Umbilical cord (tissue), 2 donors: ENCODE data around the gene NFIC. TPM values are rescaled to one million over a fixed set of nuclear protein-coding genes. Genes with fewer than 3 reads are reported as not detected.
"Not testable (repeated sequence)": the region's sequence is repeated elsewhere in the genome, so short reads cannot be mapped to it uniquely, and the experiment has no call there.

Source experiments
- DNase-seq: peaks from one replicate; pipeline ENCODE4 v3.0.0-alpha.2; 2015; ENCODE audit warnings: low spot score
- total RNA-seq: library from RNA; depleted of rRNA; stranded (reverse); fragments of >200 nt; gene quantifications from one replicate; pipeline ENCODE4 v1.2.3, GENCODE V29; 2014; ENCODE audit warnings: low replicate concordance; ENCODE audit not compliant: insufficient read depth

NFIC gene
- total RNA-seq, 1 donor from 2014 or later, result 37.3 TPM

DNA sequence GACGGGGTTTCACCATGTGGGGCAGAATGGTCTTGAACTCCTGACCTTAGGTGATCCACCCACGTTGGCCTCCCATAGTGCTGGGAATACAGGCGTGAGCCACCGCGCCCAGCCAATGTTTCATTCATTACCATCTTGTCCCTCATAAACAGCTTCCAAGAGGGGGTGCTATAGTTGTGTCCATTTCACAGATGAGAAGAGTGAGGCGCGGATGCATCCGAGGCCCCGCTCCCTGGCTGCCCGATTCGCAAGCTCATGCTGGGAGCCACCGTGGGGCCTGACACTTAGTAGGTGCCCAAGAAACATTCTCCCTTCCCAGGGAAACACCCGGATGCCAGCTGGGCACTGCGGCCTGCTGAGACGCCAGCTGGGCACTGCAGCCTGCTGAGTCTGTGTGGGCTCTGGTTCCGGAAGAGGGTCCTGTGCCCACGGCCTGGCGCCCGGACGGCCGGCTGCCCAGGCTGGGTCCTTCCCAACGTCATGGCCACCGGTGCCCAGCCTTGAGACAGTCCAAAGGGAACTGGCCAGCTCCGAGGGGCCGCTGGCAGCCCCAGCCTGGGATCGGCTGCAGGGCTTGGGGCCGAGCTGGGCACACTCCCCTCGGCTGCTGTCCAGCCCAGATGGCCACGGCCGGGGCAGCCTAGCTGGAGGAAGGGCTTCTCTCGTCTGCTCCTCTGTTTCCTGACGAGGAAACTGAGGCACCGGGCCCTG lies 54.7 kb downstream of the NFIC start:
- DNase-seq, result no peak

DNA sequence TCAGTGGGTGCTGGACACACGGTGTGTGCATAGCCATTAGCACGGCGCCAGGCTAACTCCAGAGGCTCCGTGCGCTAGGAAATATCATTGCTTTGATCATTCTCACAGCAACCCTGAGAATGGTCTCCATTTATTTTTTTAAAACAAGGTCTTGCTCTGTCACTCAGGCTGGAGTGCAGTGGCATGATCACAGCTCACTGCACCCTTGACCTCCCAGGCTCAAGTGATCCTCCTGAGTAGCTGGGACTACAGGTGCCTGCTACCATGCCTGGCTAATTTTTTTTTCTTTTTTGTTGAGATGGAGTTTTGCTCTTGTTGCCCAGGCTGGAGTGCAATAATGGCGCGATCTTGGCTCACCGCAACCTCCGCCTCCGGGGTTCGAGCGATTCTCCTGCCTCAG lies 55.3 kb downstream of the NFIC start:
- not testable (repeated sequence) for DNase-seq

DNA sequence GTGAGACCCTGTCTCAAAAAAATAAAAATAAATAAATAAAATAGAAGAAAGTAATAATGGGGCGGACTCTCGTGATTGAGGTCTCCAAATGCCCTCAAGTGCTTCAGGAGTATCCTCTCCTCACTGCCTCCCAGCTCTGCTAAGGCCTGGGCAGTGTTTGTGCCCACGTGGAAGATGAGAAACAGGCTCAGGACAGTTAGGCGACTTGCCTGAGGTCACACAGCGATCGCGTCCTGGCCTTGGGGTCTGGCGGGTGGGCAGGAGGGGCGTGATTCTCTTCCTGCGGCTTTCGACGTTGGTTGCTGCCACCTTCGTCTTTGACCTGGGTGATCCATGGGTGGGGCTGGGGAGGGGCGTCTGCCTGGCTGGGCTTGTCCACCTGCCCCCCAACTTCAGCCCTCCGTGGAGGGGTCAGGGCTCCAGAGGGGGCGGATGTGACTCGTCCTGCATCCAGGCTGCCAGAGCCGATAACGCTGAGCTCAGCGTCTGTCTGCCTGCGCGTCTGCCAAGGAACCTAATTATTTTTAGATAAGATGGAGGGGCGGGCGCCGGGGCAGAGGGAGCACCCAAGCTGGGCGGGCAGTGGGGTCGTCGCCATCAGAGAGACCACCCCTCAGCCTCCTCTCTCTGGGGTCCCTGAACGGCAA lies 56.9 kb downstream of the NFIC start:
- no peak for DNase-seq

DNA sequence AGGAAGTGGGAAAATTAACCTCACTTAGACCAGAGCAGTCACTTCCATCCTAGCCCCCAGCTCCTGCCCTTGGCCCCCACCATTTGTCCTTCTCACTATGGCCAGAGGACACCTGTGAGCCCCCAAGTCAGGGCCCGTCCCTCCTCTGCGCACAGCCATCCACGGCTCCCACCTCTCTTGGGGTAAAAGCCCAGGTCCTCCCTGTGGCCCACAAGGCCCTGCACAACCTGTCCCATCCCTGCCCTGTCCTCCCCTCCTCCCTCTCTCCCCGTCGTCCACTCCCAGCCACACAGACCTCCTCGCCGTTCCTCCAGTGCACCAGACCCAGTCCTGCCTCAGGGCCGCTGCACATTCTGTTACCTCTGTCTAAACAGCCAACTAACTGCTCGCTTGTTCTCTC lies 60.0 kb downstream of the NFIC start:
- no peak for DNase-seq

DNA sequence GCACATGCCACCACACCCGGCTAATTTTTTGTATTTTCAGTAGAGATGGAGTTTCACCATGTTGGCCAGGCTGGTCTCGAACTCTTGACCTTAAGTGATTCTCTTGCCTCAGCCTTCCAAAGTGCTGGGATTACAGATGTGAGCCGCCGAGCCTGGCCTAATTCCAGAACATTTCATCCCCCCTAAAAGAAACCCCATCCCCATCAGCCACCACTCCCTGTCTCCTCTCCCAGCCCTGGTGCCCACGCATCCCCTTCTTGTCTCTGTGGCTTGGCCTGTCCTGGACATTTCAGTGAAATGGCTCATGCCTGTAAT lies 63.9 kb downstream of the NFIC start:
- DNase-seq, result not testable (repeated sequence)

DNA sequence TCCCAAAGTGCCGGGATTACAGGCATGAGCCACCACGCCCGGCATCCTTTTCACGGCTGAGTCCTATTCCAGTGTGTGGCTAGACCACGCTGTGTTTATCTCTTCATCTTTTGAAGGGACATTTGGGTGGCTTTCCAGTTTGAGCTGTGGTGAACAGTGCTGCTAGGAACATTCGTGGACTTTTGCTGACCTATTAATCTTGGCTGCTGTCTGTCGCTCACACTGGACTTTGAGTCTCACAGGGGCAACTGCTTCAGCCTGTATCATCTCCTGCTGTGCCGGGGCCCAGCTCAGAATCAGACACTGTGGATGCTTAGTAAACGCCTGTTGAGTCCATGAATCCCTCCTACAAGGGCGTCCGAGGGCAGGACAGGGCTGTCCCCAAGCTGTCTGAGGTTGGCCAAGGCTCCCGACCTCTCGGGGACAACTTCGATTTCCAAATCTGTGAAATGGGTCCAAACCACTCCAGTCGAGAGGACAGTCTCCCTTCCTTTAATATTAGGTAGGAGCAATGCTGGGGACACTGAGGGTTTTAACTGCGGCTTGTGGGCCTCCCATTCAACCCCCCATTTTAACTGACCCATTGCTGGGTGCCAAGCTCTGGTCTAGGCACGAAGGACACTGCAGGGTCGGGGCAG lies 65.5 kb downstream of the NFIC start:
- no peak for DNase-seq

DNA sequence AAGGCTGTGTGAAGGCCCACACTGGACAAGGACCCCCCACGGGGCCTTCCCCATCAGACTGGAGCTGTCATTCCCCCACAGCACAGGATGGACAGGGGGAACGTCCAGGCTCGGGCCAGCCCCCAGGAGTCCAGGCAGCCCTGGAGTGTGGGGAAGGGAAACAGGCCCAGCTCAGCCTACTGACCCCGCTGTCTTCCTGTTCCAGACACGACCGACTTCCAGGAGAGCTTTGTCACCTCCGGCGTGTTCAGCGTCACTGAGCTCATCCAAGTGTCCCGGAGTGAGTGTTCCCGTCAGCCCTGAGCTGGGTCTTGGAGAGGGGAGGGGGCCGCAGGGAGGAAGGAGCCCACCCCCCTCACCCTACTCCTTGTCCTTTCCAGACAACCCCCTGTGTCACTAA lies 66.9 kb downstream of the NFIC start:
- DNase-seq, result no peak

DNA sequence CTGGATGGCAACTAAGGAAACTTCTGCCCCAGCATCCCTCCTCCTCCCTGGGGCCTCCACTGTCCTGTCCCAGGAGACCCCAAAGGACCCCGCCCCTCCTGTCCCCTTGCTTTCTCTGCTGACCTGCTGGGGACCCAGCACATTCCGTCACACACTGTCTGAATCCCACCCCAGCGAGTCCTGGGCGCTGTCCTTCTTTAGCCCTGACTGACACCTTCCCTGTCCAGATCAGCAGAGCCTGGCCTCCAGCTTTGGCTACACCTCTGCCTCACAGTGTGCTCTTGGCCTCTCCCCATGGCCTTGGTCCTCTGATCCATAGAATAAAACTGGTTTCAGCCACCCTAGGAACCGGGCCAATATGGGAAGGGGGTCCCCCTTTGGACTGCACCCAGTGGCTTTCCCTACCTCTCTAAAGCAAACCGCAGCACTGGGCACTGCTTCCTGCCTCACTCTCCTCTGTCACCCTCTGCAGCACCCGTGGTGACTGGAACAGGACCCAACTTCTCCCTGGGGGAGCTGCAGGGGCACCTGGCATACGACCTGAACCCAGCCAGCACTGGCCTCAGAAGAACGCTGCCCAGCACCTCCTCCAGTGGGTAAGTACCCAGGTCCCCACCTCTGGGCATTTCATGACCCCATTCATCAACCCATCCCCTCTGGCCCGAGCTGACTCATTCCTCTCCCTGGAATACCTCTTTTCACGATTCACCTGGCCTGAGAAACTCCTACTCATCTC lies 67.6 kb downstream of the NFIC start:
- no peak for DNase-seq

DNA sequence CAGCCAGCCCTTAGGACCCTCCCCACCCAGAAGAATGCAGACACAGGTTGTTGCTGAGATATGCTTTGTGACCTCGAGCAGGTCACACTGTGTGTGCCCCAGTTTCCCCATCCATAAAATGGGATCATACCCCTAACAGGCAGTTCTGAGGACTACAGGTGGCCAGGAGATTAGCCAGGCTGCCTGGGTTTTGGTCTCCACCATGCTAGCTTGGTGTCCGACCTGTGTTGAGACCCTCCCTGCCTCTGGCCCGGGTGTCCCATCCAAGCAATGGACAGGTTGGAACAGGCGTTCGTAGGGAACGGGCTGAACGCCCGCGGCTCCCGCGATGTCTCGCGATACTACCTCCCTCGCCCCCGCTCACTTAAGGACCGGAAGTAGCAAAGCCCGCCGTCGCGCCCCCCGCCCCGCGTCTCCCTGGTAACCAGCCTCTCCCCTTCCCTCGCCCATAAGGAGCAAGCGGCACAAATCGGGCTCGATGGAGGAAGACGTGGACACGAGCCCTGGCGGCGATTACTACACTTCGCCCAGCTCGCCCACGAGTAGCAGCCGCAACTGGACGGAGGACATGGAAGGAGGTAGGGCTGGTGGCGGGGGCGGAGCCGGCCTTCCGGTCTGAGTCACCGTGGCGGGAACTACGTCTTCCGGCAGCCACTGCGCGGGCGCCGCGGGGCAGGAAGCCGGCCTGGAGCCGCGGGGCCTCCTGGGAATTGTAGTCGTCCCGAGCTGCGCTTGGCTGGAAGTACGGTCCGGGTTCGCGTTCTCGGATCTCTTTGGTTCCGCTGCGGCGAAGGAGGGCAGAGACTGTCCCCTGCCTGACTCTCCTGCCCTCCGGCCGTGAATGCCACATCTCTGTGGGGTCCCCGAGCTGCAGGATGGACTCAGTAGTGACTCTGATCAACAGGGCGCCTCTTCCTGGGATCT lies 68.5 kb downstream of the NFIC start:
- peak; percentile 96 for DNase-seq

DNA sequence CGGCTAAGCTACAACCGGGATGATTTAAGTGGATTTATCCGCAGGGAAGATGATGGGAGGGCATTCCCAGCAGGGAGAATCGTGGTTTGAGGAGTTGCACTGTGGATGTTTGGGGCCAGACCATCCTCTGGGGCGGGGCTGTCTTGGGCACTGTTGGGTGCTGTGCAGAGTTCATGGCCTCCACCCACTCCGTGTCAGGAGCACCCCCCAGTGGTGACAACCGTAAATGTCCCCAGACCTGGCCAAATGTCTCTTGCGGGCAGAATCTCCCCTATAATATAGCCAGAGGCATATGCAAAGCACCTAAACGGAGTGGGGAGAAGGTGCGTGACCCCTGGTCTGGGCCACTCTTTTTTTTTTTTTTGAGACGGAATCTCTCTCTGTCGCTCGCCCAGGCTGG lies 73.7 kb downstream of the NFIC start:
- no peak for DNase-seq

DNA sequence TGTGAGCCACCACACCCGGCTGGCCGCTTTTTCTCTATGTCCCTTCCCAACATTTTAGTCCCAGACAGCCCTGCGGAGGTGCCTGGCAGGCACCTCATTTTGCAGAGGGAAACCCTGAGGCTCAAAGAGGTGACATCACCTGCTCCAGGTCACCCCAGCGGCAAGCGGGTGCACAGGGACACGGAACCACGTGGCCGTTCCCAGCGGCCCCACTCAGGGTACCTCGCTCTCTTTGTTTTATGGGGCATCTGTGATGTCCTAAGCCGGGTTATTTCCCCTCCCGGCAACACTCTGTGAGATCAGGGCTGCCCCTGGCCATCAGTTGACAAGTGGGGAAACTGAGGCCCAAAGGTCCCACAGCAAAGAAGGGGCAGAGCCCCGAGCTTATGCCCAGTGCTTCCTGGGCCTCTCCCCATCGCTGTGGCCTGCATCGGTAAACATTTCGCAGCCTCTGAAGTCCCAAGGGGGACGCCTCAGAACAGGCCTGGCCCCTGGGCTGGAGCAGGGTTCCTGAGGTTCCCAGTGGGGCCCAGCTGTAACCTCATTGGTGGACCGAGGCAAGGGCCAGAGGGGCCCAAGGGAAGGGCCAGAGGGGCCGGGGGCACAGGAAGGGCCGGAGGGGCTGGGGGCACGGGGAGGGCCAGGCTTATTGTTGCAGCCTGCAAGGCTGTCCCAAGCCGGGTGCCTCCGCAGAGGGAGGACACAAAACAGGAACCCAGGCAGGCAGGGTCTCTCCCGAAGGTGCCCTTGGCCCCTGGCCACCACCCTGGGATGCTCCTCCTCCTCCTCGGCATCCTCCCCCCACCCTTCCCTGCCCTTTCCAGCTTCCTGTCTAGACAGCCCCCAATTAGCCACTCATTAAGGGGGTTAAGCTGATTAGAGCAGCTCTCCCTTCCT lies 75.0 kb downstream of the NFIC start:
- no peak for DNase-seq

DNA sequence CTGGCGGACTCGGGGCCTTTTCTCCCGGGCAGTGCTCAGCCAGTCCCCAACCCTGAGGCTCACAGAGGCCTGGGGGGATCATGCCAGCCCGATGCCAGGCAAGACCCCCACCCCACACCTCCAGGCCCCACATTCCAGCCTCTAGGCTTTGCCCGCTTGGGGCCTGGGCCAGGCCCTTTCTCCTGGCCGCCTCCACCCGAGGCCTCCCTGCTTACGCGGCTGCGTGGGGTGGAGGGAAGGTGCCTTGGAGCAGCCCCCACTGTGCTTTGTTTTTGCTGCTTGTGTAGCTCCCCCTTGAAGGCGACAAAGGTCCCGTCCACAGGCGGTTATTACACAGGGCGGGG lies 75.6 kb downstream of the NFIC start:
- no peak for DNase-seq

DNA sequence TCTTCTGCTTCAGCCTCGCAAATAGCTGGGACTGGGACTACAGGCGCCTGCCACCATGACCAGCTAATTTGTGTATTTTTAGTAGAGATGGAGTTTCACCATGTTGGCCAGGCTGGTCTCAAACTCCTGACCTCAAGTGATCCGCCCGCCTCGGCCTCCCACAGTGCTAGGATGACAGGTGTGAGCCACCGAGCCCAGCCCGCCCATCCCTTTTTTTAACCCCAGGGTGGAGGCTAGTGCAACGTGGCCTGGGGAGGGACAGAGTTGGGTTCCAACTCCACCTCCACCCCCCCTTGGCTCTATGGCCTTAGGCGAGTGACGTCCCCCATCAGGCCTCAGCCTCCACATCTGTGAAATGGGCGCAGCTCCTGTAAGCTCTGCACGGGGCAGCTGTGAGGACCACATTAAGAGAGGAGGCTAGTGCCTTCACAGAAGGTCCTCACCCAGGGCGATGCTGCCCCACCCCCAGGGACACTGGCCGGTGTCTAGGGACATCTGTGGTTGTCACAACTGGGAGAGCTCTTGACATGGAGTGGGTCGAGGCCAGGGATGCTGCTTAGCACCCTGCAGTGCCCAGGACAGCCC lies 76.2 kb downstream of the NFIC start:
- no peak for DNase-seq

DNA sequence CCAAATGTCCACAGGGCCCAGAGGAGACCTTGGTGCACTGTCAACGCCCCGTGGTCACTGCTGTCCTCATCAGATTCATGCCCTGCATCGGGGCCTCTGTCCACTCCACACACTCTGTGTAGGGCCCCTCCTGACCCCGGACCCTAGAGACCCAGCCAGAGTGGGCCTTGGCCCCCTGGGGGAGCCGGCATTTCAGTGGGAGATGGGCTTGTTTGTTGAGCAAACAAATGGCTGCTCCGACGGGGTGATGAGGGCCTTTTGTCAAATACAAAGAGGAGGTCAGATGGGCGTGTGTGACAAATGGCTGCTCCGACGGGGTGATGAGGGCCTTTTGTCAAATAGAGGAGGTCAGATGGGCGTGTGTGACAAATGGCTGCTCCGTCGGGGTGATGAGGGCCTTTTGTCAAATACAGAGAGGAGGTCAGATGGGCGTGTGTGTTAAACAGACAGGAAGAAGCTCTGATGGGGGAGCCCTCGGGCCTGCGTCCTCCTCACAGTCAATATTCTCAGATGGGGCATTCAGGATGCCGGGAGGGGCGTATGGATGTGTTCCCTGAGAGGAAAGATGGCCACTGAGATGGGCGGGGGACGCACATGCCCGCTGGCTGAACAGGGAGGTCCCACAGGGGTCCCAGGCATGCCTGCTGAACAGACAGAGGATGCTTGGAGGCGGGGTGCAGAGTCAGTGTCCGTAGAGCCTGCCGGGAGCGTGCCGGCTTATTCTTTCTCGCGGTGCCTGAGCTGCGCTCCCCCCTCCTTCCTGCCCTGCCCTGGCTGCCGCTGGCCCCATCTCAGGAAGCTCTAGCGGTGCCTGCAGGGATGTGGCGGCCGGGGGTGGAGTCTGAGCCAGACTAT lies 77.7 kb downstream of the NFIC start:
- DNase-seq, result peak; percentile 92

DNA sequence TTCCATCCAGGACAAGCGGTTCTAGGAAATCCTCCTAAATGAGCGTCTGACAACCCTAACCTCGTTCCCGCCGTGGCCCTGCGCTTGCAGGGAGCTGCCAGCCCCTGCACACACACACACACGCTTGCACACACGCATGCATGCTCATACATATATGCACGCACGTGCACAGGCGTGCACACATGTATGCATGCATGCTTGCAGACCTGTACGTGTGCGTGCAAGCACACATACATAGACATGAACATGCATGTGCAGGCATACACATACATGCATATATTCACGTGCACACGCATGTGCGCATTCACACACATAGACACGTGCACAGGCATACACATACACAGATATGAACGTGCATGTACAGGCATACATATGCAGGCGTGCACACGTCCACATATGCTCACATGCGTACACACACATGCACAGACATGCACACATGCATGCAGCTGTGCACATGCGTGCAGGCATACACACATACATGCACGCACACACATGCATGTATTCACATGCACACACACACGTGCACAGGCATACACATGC lies 78.4 kb downstream of the NFIC start:
- no peak for DNase-seq

DNA sequence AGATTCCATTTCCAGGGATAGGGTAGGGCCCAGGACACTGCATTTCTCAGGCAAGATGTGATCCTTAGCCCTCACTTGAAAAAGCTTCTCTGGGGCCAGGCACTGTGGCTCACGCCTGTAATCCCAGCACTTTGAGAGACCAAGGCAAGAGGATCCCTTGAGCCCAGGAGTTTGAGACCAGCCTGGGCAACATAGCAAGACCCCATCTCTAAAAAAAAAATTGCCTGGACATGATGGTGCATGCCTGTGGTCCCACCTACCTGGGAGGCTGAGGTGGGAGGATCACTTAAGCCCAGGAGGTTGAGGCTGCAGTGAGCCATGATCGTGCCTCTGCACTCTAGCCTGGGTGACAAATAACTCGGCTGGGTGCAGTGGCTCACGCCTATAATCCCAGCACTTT lies 80.3 kb downstream of the NFIC start:
- DNase-seq, result not testable (repeated sequence)

DNA sequence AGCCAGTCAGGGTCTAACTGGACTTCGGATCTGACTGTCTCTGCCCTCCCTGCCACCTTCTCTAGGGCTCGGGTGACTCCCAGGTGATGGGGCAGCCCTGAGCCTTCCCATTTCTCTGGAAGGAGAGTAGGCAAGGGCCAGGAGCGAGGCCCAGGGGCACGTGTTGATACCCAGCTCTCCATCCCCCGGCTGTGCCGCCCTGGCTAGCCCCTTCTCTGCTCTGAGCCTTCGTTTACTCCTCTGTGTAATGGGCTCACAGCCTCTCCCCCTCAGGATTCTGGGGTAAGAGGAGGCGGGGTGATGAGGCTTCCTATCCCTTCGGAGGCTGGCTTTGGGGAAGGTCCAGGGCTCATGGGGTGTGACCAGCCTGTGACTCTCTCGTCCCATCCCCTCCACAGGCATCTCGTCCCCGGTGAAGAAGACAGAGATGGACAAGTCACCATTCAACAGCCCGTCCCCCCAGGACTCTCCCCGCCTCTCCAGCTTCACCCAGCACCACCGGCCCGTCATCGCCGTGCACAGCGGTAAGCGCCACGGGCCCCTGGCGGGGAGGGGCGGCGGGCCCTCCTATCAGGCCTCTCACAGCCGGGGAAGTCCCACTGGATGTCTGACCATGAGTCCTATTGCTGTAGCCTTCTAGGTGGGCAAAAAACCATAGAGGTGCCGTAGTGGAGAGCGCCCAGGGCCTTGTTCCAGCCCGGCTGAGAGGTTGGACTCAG lies 82.4 kb downstream of the NFIC start:
- no peak for DNase-seq

DNA sequence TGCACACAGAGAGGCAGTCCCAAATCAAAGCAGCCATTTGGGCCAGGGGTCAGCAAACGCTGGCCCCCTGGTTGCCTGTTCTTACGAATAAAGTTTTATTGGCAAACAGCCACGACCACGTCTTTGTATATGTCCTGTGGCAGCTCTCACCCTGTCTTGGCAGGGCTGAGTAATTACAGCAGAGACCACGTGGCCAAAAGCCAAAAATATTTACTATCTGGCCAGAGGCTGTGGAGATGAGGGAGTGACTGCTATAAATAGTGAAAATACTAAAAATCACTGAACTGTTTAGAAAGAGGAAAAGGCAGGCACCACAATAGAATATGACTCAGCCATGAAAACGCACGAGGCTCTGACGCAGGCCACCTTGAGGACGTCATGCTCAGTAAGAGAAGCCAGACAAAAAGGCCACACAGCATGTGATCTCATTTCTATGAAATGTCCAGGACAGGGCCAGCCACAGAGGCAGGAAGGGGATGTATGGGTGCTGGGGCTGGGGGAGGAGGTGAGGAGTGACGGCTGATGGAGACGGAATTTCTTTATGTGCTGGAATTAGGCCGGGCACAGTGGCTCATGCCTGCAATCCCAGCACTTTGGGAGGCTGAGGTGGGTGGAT lies 84.5 kb downstream of the NFIC start:
- DNase-seq, result peak; percentile 91
